Activated naive CD4-positive, alpha-beta T cell treated with anti-CD3 and anti-CD28 coated beads, Interleukin-2, amount 10 ng/mL, durations not matched to agents 7 days and 5 days (primary cell): ENCODE results near the gene CRNKL1.

ENCODE experiments used
- CTCF ChIA-PET: fragments of 350-600 bp; sonication (Branson Sonifier 250); formaldehyde crosslinking; loops from one replicate; lab custom pipeline; 2021; ENCODE audit warnings: antibody characterized with exemption; lab: Charles Lee
- DNase-seq: peaks from one replicate; pipeline ENCODE4 v3.0.0-alpha.2; 2020
- H3K27ac Mint-ChIP-seq: one replicate; pipeline ENCODE4 v1.8.0; 2021; ENCODE audit warnings: mild to moderate bottlenecking, moderate library complexity, mixed read lengths
- H3K27me3 Mint-ChIP-seq: one replicate; pipeline ENCODE4 v1.8.0; 2021; ENCODE audit warnings: mild to moderate bottlenecking, mixed read lengths
- H3K36me3 Mint-ChIP-seq: one replicate; pipeline ENCODE4 v1.8.0; 2021; ENCODE audit warnings: mixed read lengths
- H3K4me1 Mint-ChIP-seq: one replicate; pipeline ENCODE4 v1.8.0; 2021; ENCODE audit warnings: mixed read lengths
- H3K4me3 Mint-ChIP-seq: one replicate; pipeline ENCODE4 v1.8.0; 2021; ENCODE audit warnings: mild to moderate bottlenecking, moderate library complexity, mixed read lengths
- H3K9me3 Mint-ChIP-seq: one replicate; pipeline ENCODE4 v1.8.0; 2021; ENCODE audit warnings: mixed read lengths

CRNKL1 gene

DNA sequence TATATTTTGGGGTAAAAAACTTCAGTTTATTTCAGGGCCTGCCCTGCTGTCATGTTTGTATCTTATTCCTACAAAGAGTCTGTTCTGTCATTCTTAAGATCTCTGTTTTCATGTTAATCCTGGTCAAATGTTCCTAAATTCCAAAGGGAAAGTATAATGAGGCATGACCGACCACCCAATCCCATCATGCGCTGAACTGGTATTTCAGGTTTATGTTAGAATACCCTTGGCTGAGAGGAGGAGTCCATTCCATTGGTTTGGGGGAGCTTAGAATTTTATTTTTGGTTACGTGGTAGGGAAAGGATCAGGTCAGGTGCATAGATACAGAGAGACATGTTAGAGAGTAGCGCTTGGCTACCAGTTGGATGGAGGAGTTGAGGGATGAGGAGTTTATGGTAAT lies 25.8 kb upstream of the CRNKL1 start:
- H3K36me3 Mint-ChIP-seq: no peaks in the 10 kb centered on the region
- no peaks in the 10 kb centered on the region for H3K9me3 Mint-ChIP-seq
- H3K4me1 Mint-ChIP-seq: no peaks in the 10 kb centered on the region
- H3K27ac Mint-ChIP-seq: no peak overlapping the region
- DNase-seq: no peak
- no peak overlapping the region for H3K4me3 Mint-ChIP-seq
- CTCF ChIA-PET: no interaction called here
- peaks cover 12% of the 10 kb centered on the region for H3K27me3 Mint-ChIP-seq

DNA sequence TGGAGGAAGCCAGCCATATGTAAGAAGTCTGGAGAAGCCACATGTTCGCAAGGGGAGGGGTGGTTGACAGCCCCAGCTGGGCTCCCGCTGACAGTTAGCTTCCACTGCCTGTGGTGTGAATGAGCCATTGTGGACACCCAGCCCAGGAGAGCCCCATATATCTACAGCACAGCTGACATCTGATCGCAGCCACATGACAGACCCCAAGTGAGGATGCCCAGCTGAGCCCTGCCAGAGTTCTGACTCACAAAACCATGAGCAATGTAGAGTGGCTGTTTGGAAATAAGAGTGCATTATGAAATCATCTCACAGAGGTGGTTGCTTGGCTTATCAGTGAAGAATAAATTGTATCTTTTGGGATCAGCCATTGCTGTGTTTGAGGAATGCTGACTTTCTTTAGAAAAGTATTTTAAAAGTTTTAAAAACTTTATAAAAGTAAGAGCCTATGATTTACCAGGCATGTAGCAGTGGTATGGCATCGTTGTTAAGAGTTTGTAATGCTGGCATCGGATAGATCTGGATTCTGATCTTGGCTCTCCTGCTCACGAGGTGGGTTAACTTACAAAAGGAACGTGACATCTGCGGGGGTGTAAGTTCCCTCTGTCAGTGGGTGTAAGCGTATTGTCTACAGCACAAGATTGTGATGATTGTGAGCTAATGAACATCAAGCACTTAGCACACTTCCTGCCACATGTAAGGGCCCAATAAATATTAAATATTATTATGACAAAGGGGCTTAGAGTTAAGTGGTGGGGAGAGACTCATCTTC lies 24.2 kb upstream of the CRNKL1 start:
- H3K4me1 Mint-ChIP-seq: no peaks in the 10 kb centered on the region
- no peak overlapping the region for H3K27ac Mint-ChIP-seq
- CTCF ChIA-PET: no interaction called here
- no peaks in the 10 kb centered on the region for H3K9me3 Mint-ChIP-seq
- H3K4me3 Mint-ChIP-seq: no peak overlapping the region
- peaks cover 13% of the 10 kb centered on the region for H3K27me3 Mint-ChIP-seq
- no peak for DNase-seq
- H3K36me3 Mint-ChIP-seq: no peaks in the 10 kb centered on the region

DNA sequence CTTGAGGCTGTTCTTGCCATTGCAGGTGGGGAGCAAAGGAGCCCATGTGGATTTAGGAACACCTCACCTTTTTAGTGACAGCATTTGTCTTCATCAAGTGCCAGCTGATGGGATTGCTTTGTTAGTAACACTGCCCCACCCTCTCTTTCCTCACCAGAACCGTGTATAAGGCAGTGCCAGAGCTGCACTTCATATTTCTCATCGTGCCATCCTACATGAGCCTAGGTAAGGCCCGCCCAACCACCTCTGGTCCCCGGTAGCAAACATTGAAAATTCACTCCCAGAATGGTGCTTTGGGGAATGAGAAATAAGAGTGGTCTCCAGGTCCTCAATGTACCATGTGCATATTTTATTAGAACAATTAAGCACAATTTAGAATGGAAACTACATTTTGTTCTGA lies 22.8 kb upstream of the CRNKL1 start:
- no peaks in the 10 kb centered on the region for H3K36me3 Mint-ChIP-seq
- no peak overlapping the region for H3K27ac Mint-ChIP-seq

GRCh38 chr20:20073801-20074371 lies 21.6 kb upstream of the CRNKL1 start:
- Mint-ChIP-seq H3K27ac (no peak overlapping the region), H3K9me3 (no peaks in the 10 kb centered on the region), H3K4me1 (no peaks in the 10 kb centered on the region), H3K27me3 (peaks cover 11% of the 10 kb centered on the region), H3K36me3 (no peaks in the 10 kb centered on the region), H3K4me3 (no peak overlapping the region)
- CTCF ChIA-PET: no interaction called here
- DNase-seq: no peak

More for the DNA sequence above, 22.8 kb upstream of the CRNKL1 start:
- Mint-ChIP-seq H3K9me3 (no peaks in the 10 kb centered on the region), H3K27me3 (peaks cover 15% of the 10 kb centered on the region), H3K4me1 (no peaks in the 10 kb centered on the region), H3K4me3 (no peak overlapping the region)
- CTCF ChIA-PET: no interaction called here
- no peak for DNase-seq

DNA sequence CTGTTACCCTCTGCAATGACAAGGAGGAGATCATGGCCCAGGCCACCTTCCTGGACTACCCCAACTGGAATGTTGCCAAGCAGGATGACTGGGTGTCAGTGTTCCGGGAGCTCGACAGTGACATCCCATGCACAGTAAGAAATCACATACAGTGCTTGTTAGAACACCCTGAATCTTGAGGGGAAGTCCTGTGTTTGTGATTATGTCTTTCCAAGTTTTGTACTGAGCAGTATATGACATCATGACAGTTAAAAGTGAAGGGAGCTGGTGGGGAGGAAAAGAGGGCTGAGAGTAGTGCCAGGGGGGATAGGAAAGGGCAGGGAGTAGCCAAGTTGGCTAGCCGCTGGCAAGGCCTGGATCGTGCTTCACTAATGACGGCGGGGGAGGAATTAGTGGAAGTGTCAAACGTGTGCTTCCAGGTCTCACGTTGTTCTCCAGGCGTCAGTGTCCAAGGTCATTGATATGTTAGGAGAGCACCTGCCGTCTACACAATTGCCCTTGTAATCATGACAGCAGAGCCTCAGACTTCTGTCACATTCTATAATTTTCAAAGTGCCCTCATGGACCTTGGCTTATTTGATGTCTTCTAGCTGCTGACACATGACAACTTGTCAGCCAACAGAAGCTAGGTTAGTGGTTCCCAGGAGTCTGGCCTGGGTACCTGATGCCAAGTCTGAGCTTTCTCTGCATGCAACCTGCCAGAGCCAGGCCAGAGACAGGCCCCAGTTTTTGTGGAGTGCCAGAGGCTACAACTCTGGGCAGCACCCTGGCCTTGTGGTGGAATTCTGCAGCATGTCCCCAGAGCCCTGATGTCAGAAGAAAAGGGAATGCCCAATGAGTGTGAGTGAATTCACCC lies 18.8 kb upstream of the CRNKL1 start:
- Mint-ChIP-seq H3K36me3 (no peaks in the 10 kb centered on the region), H3K4me1 (no peaks in the 10 kb centered on the region), H3K27ac (no peak overlapping the region), H3K9me3 (no peaks in the 10 kb centered on the region), H3K4me3 (no peak overlapping the region), H3K27me3 (peaks cover 7% of the 10 kb centered on the region)
- CTCF ChIA-PET: interaction anchor here (0.9 kb wide), 1 partner anchor 166 kb away, joined by 3 read pairs; no protein-coding TSS in a partner anchor
- DNase-seq: no peak

DNA sequence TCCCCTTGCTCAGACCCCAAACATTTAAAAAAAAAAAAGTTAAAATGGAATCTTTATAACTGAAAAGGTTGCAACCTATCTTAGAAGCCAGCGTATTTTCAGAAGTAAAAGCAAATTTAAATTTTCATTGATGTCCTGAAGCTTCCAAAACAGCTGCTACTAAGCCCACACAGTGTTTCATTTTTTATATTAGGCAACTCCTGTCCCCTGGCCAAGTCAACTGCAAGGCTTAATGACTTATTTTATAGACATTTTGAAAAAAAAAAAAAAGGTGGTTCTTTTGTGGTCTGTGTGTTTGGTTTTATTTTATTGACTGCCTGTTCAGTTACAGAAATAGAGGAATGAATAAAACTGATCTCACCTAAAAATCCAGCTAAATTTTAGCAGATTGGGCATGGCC lies 13.1 kb upstream of the CRNKL1 start:
- no peaks in the 10 kb centered on the region for H3K4me1 Mint-ChIP-seq
- DNase-seq: no peak
- no peaks in the 10 kb centered on the region for H3K36me3 Mint-ChIP-seq
- no peaks in the 10 kb centered on the region for H3K9me3 Mint-ChIP-seq
- CTCF ChIA-PET: no interaction called here
- peaks cover 18% of the 10 kb centered on the region for H3K27me3 Mint-ChIP-seq
- no peak overlapping the region for H3K4me3 Mint-ChIP-seq
- no peak overlapping the region for H3K27ac Mint-ChIP-seq

GRCh38 chr20:20063941-20064702 lies 11.9 kb upstream of the CRNKL1 start:
- CTCF ChIA-PET: no interaction called here
- Mint-ChIP-seq H3K27me3 (peaks cover 18% of the 10 kb centered on the region), H3K4me1 (no peaks in the 10 kb centered on the region), H3K27ac (no peak overlapping the region), H3K9me3 (no peaks in the 10 kb centered on the region), H3K36me3 (no peaks in the 10 kb centered on the region), H3K4me3 (no peak overlapping the region)
- no peak for DNase-seq

DNA sequence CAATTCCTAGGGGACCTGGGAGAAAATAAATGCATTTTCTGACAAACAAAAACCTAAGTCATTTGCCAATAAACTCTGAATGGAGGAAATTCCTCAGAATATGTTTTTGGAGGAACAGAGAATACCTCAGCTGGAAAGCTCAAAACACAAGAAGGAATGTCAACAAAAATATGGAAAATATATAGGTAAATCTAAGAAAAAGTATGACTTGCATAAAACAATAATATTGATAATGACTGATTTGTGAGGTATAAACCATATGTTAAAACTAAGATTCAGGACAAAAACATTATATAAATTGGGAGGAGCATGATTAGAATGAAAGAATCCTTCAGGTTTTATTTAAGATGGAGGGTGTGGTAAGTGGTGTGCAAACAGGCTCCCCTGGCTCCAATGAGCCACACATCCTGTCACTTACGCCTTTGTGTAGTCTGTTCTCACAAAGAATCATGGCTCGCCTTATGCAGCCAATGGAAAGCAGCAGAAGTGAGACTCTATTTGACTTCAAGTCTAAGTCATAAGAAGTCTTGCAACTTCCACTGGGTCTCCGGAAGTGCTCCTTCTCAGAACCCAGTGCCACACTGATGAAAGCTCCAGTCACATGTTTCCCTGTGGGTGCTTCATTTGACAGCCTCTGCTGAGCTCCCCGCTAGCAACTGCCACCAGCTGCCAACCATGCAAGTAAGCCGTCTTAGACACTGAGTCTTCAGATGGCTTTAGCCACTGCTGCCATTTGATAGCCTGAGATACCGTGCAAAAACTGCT lies 8.2 kb upstream of the CRNKL1 start:
- no peaks in the 10 kb centered on the region for H3K4me1 Mint-ChIP-seq
- H3K36me3 Mint-ChIP-seq: no peaks in the 10 kb centered on the region
- no peak overlapping the region for H3K4me3 Mint-ChIP-seq
- DNase-seq: no peak
- H3K9me3 Mint-ChIP-seq: no peaks in the 10 kb centered on the region
- CTCF ChIA-PET: no interaction called here
- no peak overlapping the region for H3K27ac Mint-ChIP-seq
- H3K27me3 Mint-ChIP-seq: peaks cover 16% of the 10 kb centered on the region

- Mint-ChIP-seq H3K36me3 (peaks cover 33% of the 10 kb centered on the region), H3K27me3 (peaks cover 5% of the 10 kb centered on the region), H3K4me1 (peaks cover 22% of the 10 kb centered on the region), H3K27ac (peak overlapping the region; percentile 96), H3K9me3 (no peaks in the 10 kb centered on the region), H3K4me3 (peak overlapping the region; percentile 96)
- CTCF ChIA-PET: interaction anchor here (1.2 to 2.2 kb wide), 3 partner anchors 25 to 542 kb away, joined by 3 to 12 read pairs (median 5); partner anchors contain the start of gene NAA20
- DNase-seq: no peak
Observed at GRCh38 chr20:20051767-20052073, 546 bp downstream of the CRNKL1 start.

DNA sequence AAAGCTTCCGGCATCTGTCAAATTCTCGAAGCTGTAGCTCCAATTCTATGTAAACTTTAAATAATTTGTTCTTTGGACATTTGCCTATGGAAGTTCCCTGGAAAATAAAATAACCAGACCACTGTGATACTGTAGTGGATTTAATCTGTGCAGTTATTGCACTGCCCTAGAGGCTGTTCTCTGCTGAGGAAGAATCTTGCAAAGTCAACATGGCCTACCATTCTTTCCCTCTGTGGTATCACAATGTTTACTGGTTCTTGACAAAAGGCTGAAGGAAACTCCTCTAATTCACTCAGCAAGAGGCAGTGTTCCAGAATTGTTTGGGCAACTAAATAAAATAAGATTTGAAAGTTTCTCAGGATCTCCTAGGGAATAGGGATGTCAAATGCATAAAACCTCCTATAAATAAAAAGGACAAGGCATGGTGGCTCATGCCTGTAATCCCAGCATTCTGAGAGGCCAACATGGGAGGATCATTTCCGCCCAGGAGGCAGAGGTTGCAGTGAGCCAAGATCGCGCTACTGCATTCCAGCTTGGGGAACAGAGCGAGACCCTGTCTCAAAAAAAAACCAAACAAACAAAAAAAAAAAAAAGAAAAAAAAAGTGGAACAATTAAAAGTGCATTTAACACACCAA lies 12.4 kb downstream of the CRNKL1 start:
- H3K27me3 Mint-ChIP-seq: no peaks in the 10 kb centered on the region
- H3K4me3 Mint-ChIP-seq: no peak overlapping the region
- no peak overlapping the region for H3K27ac Mint-ChIP-seq
- no peaks in the 10 kb centered on the region for H3K4me1 Mint-ChIP-seq
- peaks cover 65% of the 10 kb centered on the region for H3K36me3 Mint-ChIP-seq
- H3K9me3 Mint-ChIP-seq: no peaks in the 10 kb centered on the region
- DNase-seq: no peak
- CTCF ChIA-PET: no interaction called here

- no peaks in the 10 kb centered on the region for H3K4me1 Mint-ChIP-seq
- no peak overlapping the region for H3K27ac Mint-ChIP-seq
- CTCF ChIA-PET: no interaction called here
- H3K9me3 Mint-ChIP-seq: no peaks in the 10 kb centered on the region
- no peak for DNase-seq
- no peak overlapping the region for H3K4me3 Mint-ChIP-seq
- H3K36me3 Mint-ChIP-seq: peaks cover 63% of the 10 kb centered on the region
- no peaks in the 10 kb centered on the region for H3K27me3 Mint-ChIP-seq
Observed at GRCh38 chr20:20038586-20038985, 13.7 kb downstream of the CRNKL1 start.

- CTCF ChIA-PET: no interaction called here
- Mint-ChIP-seq H3K4me3 (no peak overlapping the region), H3K36me3 (peaks cover 57% of the 10 kb centered on the region), H3K27me3 (no peaks in the 10 kb centered on the region), H3K4me1 (no peaks in the 10 kb centered on the region), H3K9me3 (no peaks in the 10 kb centered on the region), H3K27ac (no peak overlapping the region)
- DNase-seq: no peak
Observed at GRCh38 chr20:20037960-20038359, 14.3 kb downstream of the CRNKL1 start.

GRCh38 chr20:20036756-20037155 lies 15.5 kb downstream of the CRNKL1 start:
- CTCF ChIA-PET: no interaction called here
- H3K27me3 Mint-ChIP-seq: no peaks in the 10 kb centered on the region

More at GRCh38 chr20:20036756-20037155, 15.5 kb downstream of the CRNKL1 start:
- H3K36me3 Mint-ChIP-seq: peaks cover 54% of the 10 kb centered on the region
- H3K4me1 Mint-ChIP-seq: no peaks in the 10 kb centered on the region
- H3K27ac Mint-ChIP-seq: no peak overlapping the region
- DNase-seq: no peak
- no peak overlapping the region for H3K4me3 Mint-ChIP-seq
- no peaks in the 10 kb centered on the region for H3K9me3 Mint-ChIP-seq
